Esophagus mucosa (tissue), 1 donor: ENCODE measurements around the gene MRPL10. TPM values are rescaled to one million over a fixed set of nuclear protein-coding genes. Genes with fewer than 3 reads are reported as not detected.

Experiments used
- ATAC-seq: fragments of 200-7000 bp; cut with Tn5 transposase; one replicate; pipeline ENCODE4 v1.9.1; 2020
- total RNA-seq: library from RNA; stranded (reverse); gene quantifications from one replicate; pipeline ENCODE4 v1.2.4, GENCODE V29; 2023
- donor health status: DM: yes; HTN: yes; CAD: no.

Gene MRPL10
- total RNA-seq, 1 donor from 2014 or later, result 26.7 TPM

DNA sequence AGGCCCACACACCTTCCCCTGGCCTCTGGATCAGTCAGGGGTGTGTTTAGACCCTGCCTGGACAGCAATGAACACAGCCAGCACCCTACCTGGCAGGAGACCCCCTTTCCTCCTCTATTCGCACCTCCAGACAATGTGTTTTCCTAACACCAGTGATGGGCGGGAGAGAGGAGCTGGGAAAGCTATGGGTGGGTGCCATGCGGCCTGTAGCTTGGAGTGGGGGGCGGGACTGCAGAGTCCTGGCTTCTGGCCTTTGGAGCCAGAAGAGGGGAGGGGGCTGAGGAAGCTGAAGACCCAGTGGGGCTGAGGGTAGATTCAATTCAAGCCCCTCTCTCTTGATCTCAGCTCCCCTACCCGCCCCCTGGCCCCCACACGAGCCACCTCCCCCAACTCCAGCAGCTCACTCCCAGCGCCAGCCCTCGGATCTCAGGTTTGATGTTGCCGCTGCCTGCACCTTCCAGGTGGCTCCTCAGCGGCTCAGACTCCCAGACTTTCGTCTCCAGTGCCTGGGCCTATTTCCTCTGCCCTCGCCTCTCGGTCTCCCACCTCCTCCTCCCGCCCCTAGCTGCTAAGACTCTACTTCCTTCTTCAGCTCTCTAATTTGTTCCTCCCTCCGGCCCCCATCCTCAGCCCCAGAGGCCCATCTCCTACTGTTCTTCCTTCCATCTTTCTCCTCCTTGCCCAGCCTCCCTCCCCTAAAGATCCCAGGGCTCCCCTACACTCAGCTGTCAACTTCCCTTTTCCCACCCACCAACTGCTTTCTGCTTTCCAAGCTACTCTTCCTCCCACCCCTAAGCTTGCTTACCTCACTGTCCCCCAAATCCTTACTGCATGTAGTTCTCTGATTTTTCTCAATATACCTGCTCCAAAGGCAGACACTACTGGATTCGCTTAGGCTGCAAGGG is 26.5 kb upstream of the MRPL10 start:
- no peak for ATAC-seq

DNA sequence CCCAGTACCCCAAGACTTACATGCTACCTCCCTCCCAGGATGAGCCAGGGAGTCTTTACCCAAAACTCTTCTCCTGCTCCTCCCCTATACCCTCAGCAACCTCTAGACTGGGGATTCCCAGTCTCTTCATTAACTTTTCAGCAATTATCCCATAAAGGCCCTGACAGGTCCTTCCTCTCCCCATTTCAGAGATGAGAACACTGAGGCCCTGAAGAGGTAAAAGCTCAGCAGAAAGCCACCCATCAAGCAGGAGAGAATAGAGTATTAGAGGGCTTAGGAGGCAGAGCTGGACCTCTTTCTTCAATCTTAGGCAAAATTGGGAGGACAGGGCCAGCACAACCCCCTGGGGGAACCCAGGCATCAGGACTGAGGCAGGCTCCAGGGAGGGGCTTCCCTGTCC is 25.5 kb upstream of the MRPL10 start:
- ATAC-seq, result no peak

DNA sequence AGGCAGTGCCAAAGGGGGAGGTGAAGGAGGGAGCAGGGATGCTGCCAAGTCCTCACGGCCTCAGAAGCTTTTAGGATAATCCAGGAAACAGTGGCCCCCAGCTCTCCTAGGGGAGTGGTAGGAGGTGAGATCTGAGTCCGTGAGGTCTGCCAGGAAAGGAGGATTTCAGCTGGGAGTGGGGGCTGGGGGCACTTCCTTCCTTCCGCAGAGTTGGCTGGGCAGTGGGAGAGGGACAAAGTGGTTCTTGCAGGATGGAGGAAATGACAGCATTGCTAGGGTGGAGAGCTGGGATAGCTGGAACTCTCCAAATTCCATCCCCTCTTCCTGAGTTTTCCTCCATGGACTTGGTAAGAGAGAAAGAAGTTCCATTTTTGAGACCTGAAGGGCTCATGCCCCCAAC is 24.4 kb upstream of the MRPL10 start:
- ATAC-seq, result no peak

DNA sequence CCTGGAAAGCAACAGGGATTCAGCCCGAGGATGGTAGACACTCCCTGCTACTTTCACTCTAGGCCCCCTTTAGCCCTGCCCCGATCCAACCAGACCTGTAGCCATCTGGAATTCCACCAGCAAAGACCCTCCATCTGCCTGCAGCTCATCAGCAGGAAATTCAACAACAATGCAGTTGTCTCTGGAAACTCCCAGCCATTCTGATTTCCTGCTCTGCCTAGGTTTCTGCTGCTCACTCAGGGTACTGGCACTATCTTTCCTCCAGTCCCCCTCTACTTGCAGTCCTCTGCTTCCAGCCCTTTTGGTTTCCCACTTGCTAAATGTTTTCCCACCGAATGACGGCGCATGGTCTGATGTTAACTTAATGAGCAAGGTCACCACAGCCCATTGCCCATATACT is 22.3 kb upstream of the MRPL10 start:
- no peak for ATAC-seq

DNA sequence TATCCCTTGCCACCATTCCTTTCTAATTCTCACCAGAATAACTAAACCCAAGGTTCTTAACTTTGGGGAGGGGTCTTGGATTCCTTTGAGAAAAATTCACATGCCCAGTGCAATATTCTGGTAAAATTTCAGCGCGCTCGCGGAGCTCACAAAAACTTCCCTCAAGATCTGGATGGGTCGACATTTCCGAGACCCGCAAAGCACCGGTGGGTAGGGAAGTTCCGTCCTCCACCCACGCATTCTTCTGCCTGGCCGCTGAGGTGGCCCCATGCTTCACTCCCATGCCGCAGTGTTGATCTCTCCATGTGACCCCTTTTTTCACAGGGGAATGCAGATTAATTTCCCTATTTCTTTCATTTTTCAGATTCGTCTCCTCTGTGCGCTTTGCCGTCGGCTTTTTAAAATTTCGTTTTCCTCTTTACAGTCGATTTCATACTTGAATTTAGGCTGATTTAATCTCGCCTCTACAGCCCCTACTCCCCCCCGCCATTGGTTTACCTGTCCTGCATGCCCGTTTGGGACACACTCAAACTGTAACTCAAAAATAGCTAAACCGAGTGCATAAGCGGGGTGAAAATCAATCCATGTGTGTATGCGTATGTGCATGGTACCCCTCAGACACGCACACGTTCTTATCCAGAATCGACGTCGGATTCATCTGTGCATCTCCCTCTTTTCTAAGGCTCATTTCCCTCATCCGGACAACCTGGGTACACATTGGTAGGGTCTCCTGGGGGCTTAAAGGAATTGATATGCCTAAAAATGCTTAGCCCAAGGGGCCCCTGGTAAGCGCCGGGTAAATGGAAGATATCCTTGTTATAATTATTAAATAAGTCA is 21.0 kb upstream of the MRPL10 start:
- ATAC-seq, result no peak

DNA sequence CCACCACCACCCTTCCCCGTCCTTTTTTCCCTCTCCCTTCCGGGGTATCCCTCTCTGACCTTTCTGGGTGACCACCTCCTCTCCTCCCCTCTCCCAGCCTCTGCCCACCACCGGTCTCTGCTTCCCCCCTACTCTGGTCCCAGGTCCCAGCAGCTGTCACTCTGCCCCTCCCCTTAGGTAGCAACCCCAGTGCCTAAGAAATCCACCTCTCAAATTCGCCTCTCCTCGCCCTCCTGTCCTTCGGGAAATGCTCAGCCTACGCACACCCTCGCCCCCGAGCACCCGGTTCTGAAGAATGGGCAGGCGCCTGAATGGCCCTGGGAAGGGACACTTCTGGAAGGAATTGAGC is 20.4 kb upstream of the MRPL10 start:
- ATAC-seq, result no peak

DNA sequence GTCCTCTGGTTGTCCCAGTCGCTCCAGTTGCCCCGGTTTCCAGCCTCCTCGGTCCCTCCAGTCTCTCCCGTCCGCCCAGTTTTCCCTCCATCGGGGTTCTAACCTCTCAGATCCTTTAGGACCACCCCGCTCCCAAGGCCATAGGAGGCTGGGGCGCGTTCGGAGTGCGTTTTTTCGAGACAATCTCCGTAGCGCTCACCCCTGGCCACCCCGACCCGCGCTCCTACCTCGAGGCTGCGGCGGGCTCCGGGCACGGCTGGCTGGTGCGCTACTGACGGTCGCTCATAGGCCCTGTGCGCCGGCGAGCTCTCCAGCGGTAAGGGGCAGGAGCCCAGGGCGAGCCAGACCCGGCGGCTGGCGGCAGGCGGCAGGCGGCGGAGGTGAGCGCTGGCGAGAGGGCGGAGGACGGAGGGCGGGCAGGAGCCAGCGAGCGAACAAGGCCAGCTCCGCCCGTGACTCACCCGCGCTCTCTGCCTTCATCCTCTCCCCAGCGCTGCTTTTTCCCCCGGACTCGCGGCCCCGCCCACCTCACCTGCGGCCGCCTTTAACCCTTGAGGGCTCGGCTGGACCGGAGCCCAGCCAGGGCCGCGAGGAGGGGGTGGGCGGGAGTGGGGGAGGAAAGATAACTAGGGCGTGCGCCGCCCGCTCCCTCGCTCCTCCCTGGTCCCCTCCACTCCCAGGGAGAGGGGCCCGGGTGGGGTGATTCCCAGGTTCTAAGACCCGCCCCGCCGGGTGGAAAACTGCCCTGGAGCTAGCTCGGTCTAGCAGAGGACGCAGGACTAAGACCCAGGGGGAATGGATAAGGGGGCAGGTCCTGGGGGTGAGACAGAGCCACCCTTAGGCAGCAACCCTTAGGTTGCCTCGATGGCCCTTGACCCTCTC is 19.6 kb upstream of the MRPL10 start, which contains the start of gene SP6:
Gene SP6, minus strand, starts transcription at position 472 of the 882 bp plus-strand sequence. CDS start 2,734 bp downstream, outside the sequence.
- ATAC-seq, result peak; percentile 90

DNA sequence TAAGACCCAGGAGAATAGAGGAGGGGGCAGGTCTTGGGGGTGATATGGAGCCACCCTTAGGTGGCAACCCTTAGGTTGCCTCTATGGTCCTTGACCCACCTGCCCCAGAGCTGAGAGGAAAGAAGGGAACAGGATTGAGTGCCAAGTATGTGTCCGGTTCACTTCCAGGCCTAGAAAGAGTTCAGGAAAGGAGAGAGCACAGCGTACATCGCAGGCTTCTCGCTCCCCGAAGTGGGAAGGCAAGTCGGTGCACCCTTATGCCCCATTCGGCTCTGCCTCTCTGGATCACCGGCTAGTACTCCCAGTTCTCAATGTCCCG is 19.0 kb upstream of the MRPL10 start:
- ATAC-seq, result peak; percentile 52

DNA sequence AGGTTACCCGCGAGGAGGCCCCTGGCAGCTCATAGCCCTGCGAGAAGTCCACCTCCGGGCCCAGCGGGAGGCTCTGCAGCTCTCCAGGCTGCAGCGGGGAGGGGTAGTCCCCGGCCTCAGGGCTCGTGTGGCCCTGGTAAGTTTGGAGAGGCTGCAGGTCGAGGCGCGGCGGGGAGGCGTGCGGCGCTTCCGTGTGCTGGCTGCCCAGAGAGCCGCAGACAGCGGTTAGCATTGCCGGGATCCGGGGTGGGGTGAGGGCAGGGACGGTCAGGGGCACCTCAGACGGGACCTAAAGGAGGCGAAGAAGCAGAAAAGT is 16.8 kb upstream of the MRPL10 start:
- no peak for ATAC-seq

DNA sequence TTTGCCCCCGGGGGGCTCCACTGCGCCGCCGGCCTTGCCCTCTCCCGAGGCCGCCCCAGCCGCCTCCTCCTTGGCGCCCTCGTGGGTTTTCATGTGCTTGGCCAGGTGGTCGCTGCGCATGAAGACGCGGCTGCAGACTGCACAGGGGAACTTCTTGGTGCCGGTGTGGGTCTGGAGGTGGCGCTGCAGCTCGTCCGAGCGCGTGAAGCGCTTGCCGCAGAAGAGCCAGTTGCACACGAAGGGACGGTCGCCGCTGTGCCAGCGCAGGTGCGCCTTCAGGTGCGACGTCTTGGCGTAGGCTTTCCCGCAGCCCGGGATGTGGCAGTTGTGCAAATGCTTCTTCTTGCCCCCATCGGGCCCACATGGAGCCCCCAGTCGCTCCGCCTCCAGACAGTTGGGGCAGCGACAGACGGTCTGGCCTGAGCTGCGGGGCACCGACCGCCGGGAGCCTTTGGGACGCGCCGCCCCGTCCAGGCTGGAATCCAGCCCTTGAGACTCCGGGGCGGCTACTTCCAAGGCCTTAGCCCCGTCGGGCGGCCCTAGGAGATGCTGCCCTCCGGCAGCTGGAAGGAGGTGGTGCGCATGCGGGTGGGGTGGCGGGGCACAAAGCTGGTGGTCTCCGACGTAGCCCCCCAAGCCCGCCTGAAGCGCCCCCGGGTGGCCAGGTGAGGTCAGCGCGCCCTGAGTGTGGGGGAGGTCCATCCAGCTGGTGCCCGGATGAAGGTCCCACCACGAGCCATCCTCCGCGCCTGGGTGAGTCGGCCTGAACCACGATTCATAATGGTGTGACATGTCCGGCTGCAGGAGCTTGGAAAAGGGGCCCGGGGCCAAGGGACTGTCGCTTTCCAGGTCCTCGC is 16.2 kb upstream of the MRPL10 start:
- no peak for ATAC-seq

DNA sequence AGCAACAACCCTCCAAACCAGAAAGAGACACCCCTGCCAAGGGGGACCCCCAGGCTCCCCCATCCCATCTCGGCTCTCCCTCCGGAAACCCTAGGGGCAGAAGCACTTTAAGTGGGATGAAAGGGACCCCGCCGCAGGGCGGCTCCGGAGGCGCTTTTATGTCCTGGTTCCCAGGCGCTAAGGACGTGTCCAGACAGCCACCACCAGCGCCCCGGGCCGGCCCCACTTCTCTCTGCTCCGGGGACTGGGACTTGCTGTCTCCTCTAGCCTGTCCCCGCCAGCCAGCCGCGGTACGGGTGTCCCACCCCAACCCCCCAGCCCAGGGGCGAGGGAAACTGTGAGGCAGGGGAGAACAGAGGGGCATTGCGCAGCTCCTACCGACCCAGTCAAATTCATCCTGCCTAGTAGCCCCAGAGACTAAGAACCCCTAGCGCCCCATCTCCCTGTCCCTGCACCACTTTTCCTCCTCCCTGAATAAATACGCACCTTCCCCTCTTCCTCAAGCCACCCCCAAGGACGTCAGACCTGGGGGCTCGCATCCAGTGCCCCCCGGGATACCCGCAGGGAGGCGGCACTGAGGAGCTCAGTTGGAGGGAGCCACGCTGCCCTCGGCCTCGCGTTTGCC is 15.5 kb upstream of the MRPL10 start:
- no peak for ATAC-seq

DNA sequence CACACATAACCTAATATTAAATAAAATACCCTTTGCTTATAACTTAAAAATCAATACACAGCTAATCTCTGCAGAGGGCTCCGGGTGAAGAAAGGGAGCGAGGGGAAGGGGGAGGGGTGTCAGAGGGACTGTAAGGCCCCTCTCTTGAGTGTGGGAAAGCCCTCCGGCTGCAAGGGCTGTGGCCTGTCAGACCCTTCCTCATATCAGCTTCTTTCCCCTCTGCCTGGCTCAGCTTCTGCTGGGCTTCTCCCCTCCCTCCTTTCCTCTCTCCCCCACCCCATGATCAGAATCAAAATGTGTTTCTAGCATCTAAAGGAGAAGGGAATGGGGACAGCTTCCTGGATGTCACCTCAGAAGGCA is 14.4 kb upstream of the MRPL10 start:
- ATAC-seq, result no peak

DNA sequence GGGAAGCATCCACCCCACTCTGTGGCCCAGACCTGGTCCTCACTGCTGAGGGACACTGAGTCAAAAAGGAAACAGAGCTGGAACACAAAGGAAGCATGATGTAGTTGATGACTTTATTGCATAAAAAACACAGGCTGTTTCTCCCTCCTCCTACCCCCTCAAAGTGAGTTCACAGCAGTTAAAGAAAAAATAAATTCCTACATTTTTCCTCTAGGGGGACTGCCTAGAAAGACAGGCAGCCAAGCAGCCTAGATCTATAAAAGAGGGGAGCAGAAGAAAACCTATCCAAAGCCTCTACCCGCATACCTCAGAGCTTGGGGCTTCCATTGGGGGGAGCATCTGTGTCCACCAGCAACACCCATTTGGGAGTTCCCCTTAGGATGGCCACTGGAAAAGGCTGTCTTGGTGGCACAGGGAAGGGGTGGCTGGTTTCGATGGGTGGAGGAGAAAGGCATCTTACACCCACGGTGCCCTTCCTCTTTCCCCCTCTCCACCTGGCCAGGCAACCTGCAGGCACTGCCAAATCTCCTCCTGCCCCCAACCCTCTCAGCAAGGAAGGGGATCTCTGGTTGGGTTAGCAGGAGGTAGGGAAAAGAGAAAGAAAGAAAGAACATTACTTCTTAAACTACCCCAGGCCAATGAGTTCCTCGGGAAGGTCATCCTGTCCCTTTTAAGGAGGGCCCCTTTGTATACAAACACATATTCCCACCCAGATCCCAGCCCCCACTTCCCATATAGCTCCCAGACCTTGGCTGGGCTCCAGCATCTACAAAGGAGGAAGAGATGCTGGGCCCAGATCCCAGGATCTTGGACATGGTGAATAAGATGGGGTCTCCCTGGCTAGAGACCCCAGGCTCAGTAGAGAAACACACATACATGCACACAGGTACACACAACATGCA is 13.7 kb upstream of the MRPL10 start:
- no peak for ATAC-seq

DNA sequence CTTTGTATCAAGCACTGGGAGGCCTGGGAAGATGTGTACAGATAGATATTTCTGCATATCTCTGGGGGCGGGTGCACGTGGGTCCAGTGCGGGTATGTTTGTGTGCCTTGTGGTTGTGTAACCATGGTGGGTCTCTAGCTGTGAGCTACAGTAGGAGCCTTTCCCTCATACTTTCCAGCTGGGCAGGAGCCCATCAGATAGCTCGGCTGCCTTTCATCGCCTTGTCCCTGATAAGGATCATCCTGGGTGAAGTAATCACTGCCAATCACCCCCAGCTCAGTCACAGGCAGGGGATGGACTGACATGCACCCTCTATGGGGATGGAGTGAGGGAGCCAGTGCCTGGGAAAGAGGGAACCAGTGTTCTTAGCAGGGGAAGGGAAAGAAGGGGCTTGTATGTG is 12.9 kb upstream of the MRPL10 start:
- ATAC-seq, result no peak

DNA sequence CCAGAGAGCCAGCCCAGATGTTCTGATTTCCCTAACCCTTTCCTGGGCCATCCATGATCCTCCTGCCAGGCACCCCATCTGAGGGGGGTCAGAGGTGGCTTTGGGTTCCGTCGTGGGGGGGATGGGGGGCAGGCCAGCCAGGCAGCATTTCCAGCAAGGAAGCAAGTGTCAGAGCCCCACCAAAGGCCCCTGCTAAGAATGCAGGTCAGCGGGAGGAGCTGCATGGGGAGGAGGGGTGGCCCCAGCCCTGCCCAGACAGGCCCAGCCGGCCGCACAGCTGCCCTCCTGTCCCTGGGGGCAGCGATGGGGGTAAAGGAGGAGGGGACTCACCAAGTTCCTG is 12.0 kb upstream of the MRPL10 start:
- ATAC-seq, result no peak

DNA sequence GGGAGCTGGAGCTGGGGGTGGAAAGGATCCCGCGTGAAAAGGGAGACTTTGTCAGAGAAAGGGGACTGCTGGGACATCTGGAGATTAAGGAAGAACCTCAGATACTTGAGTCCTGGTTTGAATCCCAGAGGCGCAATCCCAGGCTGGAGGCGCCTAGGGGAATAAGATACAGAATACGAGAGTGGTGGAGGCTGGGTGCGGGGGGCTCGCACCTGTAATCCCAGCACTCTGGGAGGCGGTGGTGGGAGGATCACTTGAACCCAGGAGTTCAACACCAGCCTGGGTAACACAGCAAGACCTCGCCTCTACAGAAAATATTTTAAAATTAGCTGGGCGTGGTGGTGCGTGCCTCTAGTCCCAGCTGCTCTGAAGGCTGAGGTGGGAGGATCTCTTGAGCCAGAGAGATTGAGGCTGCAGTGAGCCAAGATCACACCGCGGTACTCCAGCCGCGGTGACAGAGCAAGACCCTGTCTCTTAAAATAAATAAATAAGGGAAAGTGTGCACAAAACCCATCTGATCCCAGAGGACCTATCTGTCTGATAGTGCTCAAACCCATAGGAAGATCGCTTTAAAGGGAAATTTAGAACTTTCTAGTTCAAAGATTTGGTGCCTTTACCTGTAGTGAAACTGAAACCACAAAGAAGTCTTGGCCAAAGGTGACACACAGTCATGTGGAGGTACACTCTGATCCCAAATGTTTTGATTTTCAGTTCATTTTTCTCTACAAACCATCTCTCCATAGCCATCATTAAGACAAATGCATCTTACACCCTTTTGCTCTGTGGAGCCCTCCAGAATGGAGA is 10.3 kb upstream of the MRPL10 start:
- no peak for ATAC-seq

DNA sequence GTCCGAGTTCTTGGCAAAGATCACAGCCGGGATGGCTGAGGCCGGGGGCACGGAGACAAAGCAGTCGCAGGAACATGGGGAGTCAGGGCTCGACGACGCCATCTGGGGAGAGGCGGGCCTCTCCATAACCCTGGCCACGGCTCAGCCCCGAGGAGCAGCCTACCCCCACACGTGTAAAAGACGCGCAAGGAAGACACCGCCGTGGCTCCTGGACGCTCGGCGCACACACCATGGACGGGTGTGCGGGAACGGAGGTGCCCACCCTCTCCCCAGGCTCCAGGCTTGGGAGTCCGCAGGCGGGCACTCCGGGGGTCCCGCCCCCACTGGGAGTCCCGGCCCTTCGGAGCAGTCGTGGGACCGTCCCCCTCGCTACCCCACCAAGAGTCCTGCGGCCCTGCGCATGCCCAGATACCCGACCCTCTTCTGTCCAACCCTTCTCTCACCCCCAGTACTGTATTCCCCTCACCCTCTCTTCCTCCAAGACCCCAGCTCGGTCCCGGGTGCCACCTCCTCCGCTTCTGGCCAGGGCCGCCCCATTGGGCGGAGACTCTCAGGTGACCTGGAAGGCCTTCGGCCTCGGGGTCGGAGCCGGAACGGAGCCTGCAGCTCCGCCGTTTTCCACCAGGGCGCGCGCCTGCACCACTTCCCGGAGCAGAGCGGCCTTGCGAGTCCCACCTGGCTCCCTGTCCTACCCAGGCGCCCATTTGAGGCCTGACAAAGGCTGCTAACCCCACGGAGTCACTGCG is 9.6 kb upstream of the MRPL10 start, which contains the start of gene SCRN2:
Gene SCRN2, minus strand, starts transcription at position 532 of the 746 bp plus-strand sequence. Its CDS starts 430 bp downstream, at position 102.
- peak; percentile 87 for ATAC-seq

DNA sequence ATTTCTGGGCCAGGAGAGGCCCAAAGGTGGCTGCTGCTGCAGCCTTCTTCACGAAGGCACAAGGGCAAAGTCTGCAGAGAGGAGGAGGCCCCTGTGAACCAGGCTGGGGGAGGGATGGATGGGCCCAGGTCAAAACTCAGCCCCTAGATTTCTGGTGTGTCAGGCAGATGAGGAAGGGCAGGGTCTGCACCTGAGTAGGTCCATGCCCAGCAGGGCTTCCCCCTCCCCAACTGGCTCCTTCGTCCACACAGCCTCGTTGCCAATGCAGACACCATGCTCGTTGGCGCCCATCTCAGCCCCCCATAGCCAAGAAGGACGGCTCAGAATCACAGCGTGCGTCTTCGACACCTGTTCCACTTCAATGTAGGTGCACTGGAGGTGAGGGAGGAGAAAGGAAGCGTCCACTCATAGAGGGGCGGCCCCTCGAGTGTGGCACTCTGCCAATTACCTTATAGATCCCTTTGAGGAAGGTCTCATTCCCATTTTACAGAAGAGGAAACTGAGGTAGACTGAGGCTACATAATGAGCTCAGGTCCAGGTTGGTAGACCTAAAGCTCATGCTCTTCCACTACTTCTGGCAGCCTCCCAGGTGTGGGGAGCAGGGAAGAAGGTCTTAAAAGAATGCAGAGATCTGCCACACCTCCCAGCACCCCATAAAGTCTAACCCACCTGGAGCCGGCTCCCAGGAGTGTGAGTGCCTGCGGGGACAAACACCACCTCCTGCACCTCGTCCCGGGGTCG is 8.8 kb upstream of the MRPL10 start:
- no peak for ATAC-seq
